ENCODE results near the gene AKAP13. TPM values are rescaled to one million over a fixed set of nuclear protein-coding genes. Genes with fewer than 3 reads are reported as not detected.
A peak's percentile ranks its signal among the peaks of the same experiment; 100 is the strongest.

AKAP13 gene
- polyA plus RNA-seq, 3 donors, result 47.9 to 99.7 (median 92.6) TPM

GRCh38 chr15:85744579-85744978 lies 364.2 kb downstream of the AKAP13 start:
- Mint-ChIP-seq H3K9me3 (peaks cover 0 to 2% (median 0%) of the 10 kb centered on the region in 7 donors), H3K27me3 (ENCODE audit: low read depth in 3 of 3) (no peaks in the 10 kb centered on the region), H3K4me1 (no peaks in the 10 kb centered on the region), H3K27ac (peak overlapping the region in 3 of 7 donors; percentile 13 to 64 (median 21)), H3K36me3 (peaks cover 91 to 99% of the 10 kb centered on the region in 2 donors), H3K4me3 (no peak overlapping the region)
- no peak for DNase-seq
- H3K36me3 ChIP-seq (replicated peaks in 1 of 2; ENCODE audit: control insufficient read depth in 1 of 2, insufficient read depth in 2 of 2, low read length in 2 of 2), result peaks cover 93 to 100% of the 10 kb centered on the region in 2 donors
- H3K4me1 ChIP-seq (ENCODE audit: control insufficient read depth in 1 of 2, insufficient read depth in 2 of 2, low read length in 2 of 2), result no peaks in the 10 kb centered on the region
- no peaks in the 10 kb centered on the region for H3K79me2 ChIP-seq (ENCODE audit: insufficient read depth, low read length)
- peaks cover 100% of the 10 kb centered on the region for H4K20me1 ChIP-seq (ENCODE audit: insufficient read depth, low read length)
- intact Hi-C loops (cut with micrococcal nuclease), result no loop called here
- no peak overlapping the region for H3K4me2 ChIP-seq (replicated peaks; ENCODE audit: extremely low read depth, low read length, poor library complexity, severe bottlenecking)
- WGBS (ENCODE audit: insufficient coverage), result 99% methylated on average over 9 of the region's 10 CpGs
- no peak overlapping the region for H2AFZ ChIP-seq (ENCODE audit: insufficient read depth, low read depth, low read length, poor library complexity, severe bottlenecking)
- TF ChIP-seq CTCF (IDR thresholded peaks at IDR 0.05), result no peak
- H3K9ac ChIP-seq (ENCODE audit: insufficient read depth, low read length, poor library complexity, severe bottlenecking), result no peak overlapping the region
- H3K9me3 ChIP-seq (replicated peaks in 1 of 2; ENCODE audit: control insufficient read depth in 1 of 2, insufficient read depth in 1 of 2, low read length in 2 of 2), result no peaks in the 10 kb centered on the region
- H3K27ac ChIP-seq (ENCODE audit: low read depth in 1 of 2, low read length in 2 of 2), result no peak overlapping the region
- H3K4me3 ChIP-seq (replicated peaks in 1 of 3; ENCODE audit: low read depth in 2 of 3, low read length in 3 of 3), result no peak overlapping the region
- H3K27me3 ChIP-seq (ENCODE audit: control insufficient read depth in 2 of 2, insufficient read depth in 2 of 2, low read length in 2 of 2), result no peaks in the 10 kb centered on the region

GRCh38 chr15:85745023-85745422 lies 364.6 kb downstream of the AKAP13 start:
- peaks cover 88 to 96% of the 10 kb centered on the region in 2 donors for H3K36me3 ChIP-seq (replicated peaks in 1 of 2; ENCODE audit: control insufficient read depth in 1 of 2, insufficient read depth in 2 of 2, low read length in 2 of 2)
- H3K9me3 Mint-ChIP-seq, result peaks cover 0 to 2% (median 0%) of the 10 kb centered on the region in 7 donors
- peak overlapping the region in 3 of 7 donors; percentile 13 to 64 (median 58) for H3K27ac Mint-ChIP-seq
- H3K4me3 Mint-ChIP-seq, result no peak overlapping the region
- H3K36me3 Mint-ChIP-seq, result peaks cover 87 to 97% of the 10 kb centered on the region in 2 donors
- H4K20me1 ChIP-seq (ENCODE audit: insufficient read depth, low read length), result peaks cover 100% of the 10 kb centered on the region
- H2AFZ ChIP-seq (ENCODE audit: insufficient read depth, low read depth, low read length, poor library complexity, severe bottlenecking), result no peak overlapping the region
- H3K9me3 ChIP-seq (replicated peaks in 1 of 2; ENCODE audit: control insufficient read depth in 1 of 2, insufficient read depth in 1 of 2, low read length in 2 of 2), result no peaks in the 10 kb centered on the region
- no peak overlapping the region for H3K9ac ChIP-seq (ENCODE audit: insufficient read depth, low read length, poor library complexity, severe bottlenecking)
- no peak overlapping the region for H3K27ac ChIP-seq (ENCODE audit: low read depth in 1 of 2, low read length in 2 of 2)
- no peaks in the 10 kb centered on the region for H3K4me1 Mint-ChIP-seq
- intact Hi-C loops (cut with micrococcal nuclease), result no loop called here
- 96% methylated on average over 5 of the region's 12 CpGs for WGBS (ENCODE audit: insufficient coverage)
- no peak overlapping the region for H3K4me2 ChIP-seq (replicated peaks; ENCODE audit: extremely low read depth, low read length, poor library complexity, severe bottlenecking)
- TF ChIP-seq CTCF (IDR thresholded peaks at IDR 0.05), result no peak
- H3K4me3 ChIP-seq (replicated peaks in 1 of 3; ENCODE audit: low read depth in 2 of 3, low read length in 3 of 3), result no peak overlapping the region
- no peaks in the 10 kb centered on the region for H3K79me2 ChIP-seq (ENCODE audit: insufficient read depth, low read length)
- DNase-seq, result no peak
- H3K4me1 ChIP-seq (ENCODE audit: control insufficient read depth in 1 of 2, insufficient read depth in 2 of 2, low read length in 2 of 2), result no peaks in the 10 kb centered on the region
- no peaks in the 10 kb centered on the region for H3K27me3 ChIP-seq (ENCODE audit: control insufficient read depth in 2 of 2, insufficient read depth in 2 of 2, low read length in 2 of 2)
- H3K27me3 Mint-ChIP-seq (ENCODE audit: low read depth in 3 of 3), result no peaks in the 10 kb centered on the region
